GM23338 (cell line): ENCODE measurements around the gene ARAP1. TPM values are rescaled to one million over a fixed set of nuclear protein-coding genes. Genes with fewer than 3 reads are reported as not detected.

ENCODE experiments used
- ATAC-seq: fragments of 200-7000 bp; cut with Tn5 transposase; 3 replicates; pipeline ENCODE4 v1.9.1; 2020
- DNase-seq: peaks from one replicate; pipeline ENCODE4 v3.0.0-alpha.2; 2015; ENCODE audit warnings: low spot score
- H2AFZ ChIP-seq: fragments of 200-600 bp; sonication (generic); 2 replicates; pipeline ENCODE4 v1.8.0; 2016; ENCODE audit warnings: antibody characterized with exemption, mild to moderate bottlenecking, moderate library complexity
- H3F3A ChIP-seq: fragments of 200-600 bp; sonication (generic); replicated peaks from 2 replicates; pipeline ENCODE4 v1.8.0; 2017; ENCODE audit warnings: antibody characterized with exemption, mixed run types, low read depth
- H3K27ac ChIP-seq: fragments of 200-600 bp; sonication (generic); 2 replicates; pipeline ENCODE4 v1.6.1; 2016; ENCODE audit warnings: low read depth
- H3K27me3 ChIP-seq: fragments of 200-600 bp; sonication (generic); 2 replicates; pipeline ENCODE4 v1.8.0; 2016; ENCODE audit warnings: mild to moderate bottlenecking, mixed run types, moderate library complexity; ENCODE audit not compliant: insufficient read depth
- H3K36me3 ChIP-seq: fragments of 200-600 bp; sonication (generic); 2 replicates; pipeline ENCODE4 v1.8.0; 2016; ENCODE audit warnings: mild to moderate bottlenecking; ENCODE audit not compliant: insufficient read depth
- H3K4me1 ChIP-seq: fragments of 200-600 bp; sonication (generic); 2 replicates; pipeline ENCODE4 v1.8.0; 2016; ENCODE audit warnings: mild to moderate bottlenecking, moderate library complexity; ENCODE audit not compliant: insufficient read depth
- H3K4me2 ChIP-seq: fragments of 200-600 bp; sonication (generic); 2 replicates; pipeline ENCODE4 v1.7.1; 2017; ENCODE audit warnings: mixed run types
- H3K4me3 ChIP-seq: fragments of 200-600 bp; sonication (generic); 2 replicates; pipeline ENCODE4 v1.6.1; 2016; ENCODE audit warnings: mixed run types
- H3K79me2 ChIP-seq: fragments of 200-600 bp; sonication (generic); replicated peaks from 2 replicates; pipeline ENCODE4 v1.8.0; 2017; ENCODE audit warnings: mild to moderate bottlenecking; ENCODE audit not compliant: insufficient read depth
- H3K9me2 ChIP-seq: fragments of 200-600 bp; sonication (generic); 2 replicates; pipeline ENCODE4 v1.8.0; 2017; ENCODE audit not compliant: insufficient read depth
- H4K20me1 ChIP-seq: fragments of 200-600 bp; sonication (generic); replicated peaks from 2 replicates; pipeline ENCODE4 v1.8.0; 2017; ENCODE audit warnings: mild to moderate bottlenecking; ENCODE audit not compliant: insufficient read depth
- H3K27ac Mint-ChIP-seq: 2 replicates; pipeline ENCODE4 v1.8.0; 2020; ENCODE audit warnings: inconsistent platforms, mild to moderate bottlenecking, moderate library complexity, mixed read lengths
- H3K27me3 Mint-ChIP-seq: 3 replicates; pipeline ENCODE4 v1.8.0; 2022; ENCODE audit warnings: low read depth, mild to moderate bottlenecking, moderate library complexity, mixed read lengths, inconsistent platforms; ENCODE audit not compliant: insufficient read depth, poor library complexity
- H3K36me3 Mint-ChIP-seq: 3 replicates; pipeline ENCODE4 v1.8.0; 2021; ENCODE audit warnings: low read depth, mild to moderate bottlenecking, inconsistent platforms, moderate library complexity, mixed read lengths
- H3K4me1 Mint-ChIP-seq: 3 replicates; pipeline ENCODE4 v1.8.0; 2020; ENCODE audit warnings: mild to moderate bottlenecking, inconsistent platforms, mixed read lengths
- H3K4me3 Mint-ChIP-seq: 3 replicates; pipeline ENCODE4 v1.8.0; 2021; ENCODE audit warnings: moderate library complexity, mild to moderate bottlenecking, inconsistent platforms, mixed read lengths
- H3K9me3 Mint-ChIP-seq: 3 replicates; pipeline ENCODE4 v1.8.0; 2020; ENCODE audit warnings: moderate library complexity, mild to moderate bottlenecking, inconsistent platforms, mixed read lengths
- CTCF ChIP-seq, 2 experiments: fragments of 200-600 bp in 1 of 2; sonication (generic) in 1 of 2; conservative IDR thresholded peaks; 2 replicates each; pipeline versions ENCODE4 v1.5.1 to v1.6.1; 2016 to 2017; ENCODE audit warnings: antibody characterized with exemption in 2 of 2, low read depth in 2 of 2, mild to moderate bottlenecking in 2 of 2, moderate library complexity in 1 of 2
- EZH2 ChIP-seq: fragments of 200-600 bp; sonication (generic); IDR thresholded peaks from one replicate; pipeline ENCODE4 v1.8.0; 2017; ENCODE audit warnings: antibody characterized with exemption, mild to moderate bottlenecking, low read depth; ENCODE audit not compliant: unreplicated experiment
- JUNB ChIP-seq: IDR thresholded peaks from one replicate; pipeline ENCODE4 v1.6.1; 2016; ENCODE audit warnings: antibody characterized with exemption; ENCODE audit not compliant: unreplicated experiment
- REST ChIP-seq: IDR thresholded peaks from one replicate; pipeline ENCODE4 v1.6.1; 2018; ENCODE audit warnings: antibody characterized with exemption; ENCODE audit not compliant: unreplicated experiment
- STAT1 ChIP-seq: IDR thresholded peaks from one replicate; pipeline ENCODE4 v1.6.1; 2016; ENCODE audit warnings: antibody characterized with exemption; ENCODE audit not compliant: unreplicated experiment
- ZNF331 ChIP-seq: fragments of 250-450 bp; sonication (Bioruptor Pico); IDR thresholded peaks from 2 replicates; pipeline ENCODE4 v1.5.0; 2020; ENCODE audit warnings: low read depth, mild to moderate bottlenecking, moderate library complexity
- ZNF462 ChIP-seq: fragments of 250-450 bp; sonication (Bioruptor Pico); IDR thresholded peaks from 2 replicates; pipeline ENCODE4 v1.5.0; 2020; ENCODE audit warnings: mild to moderate bottlenecking, moderate library complexity
- polyA plus RNA-seq: library from polyadenylated mRNA; unstranded; fragments of >200 nt; fragmentation: Nextera tagmentation; extraction: Ambion mirVana; gene quantifications from 2 replicates; pipeline ENCODE4 v1.2.1, GENCODE V29; 2016
- total RNA-seq: library from RNA; depleted of rRNA; stranded (reverse); fragments of >200 nt; shearing (Covaris generic); gene quantifications from 2 replicates; pipeline ENCODE4 v1.2.3, GENCODE V29; 2014

ARAP1 gene
- total and polyA plus RNA-seq, 2 experiments from 2014 or later: 24.5 to 116 TPM

- no peak for TF ChIP-seq ZNF462
- TF ChIP-seq ZNF331 (CRISPR knock-in tag): no peak
- TF ChIP-seq JUNB: no peak
- TF ChIP-seq STAT1: no peak
- no peak for TF ChIP-seq REST
These were observed 86.2 kb downstream of the ARAP1 start (continued) for GRCh38 chr11:72665911-72666472.

- peaks cover 1% of the 10 kb centered on the region; the same call in 2 of the 3 replicates for H3K9me3 Mint-ChIP-seq
- H3K79me2 ChIP-seq: no peaks in the 10 kb centered on the region
- ATAC-seq (no peak), DNase-seq (no peak)
- no peaks in the 10 kb centered on the region for H3F3A ChIP-seq
- H3K4me1 Mint-ChIP-seq: peaks cover 20% of the 10 kb centered on the region
- H2AFZ ChIP-seq: no peak overlapping the region
- H3K4me2 ChIP-seq: no peak overlapping the region
- no peak overlapping the region for H3K4me3 ChIP-seq
- no peak overlapping the region for H3K27ac Mint-ChIP-seq
- H3K36me3 ChIP-seq: no peaks in the 10 kb centered on the region
- no peaks in the 10 kb centered on the region for H3K9me2 ChIP-seq
- H3K27ac ChIP-seq: no peak overlapping the region
- peaks cover 7% of the 10 kb centered on the region for H3K27me3 Mint-ChIP-seq
- H3K4me1 ChIP-seq: peaks cover 1% of the 10 kb centered on the region; the same call in 1 of the 2 replicates
- no peaks in the 10 kb centered on the region for H3K27me3 ChIP-seq
- H3K4me3 Mint-ChIP-seq: no peak overlapping the region
- H4K20me1 ChIP-seq: no peaks in the 10 kb centered on the region; the same call in 1 of the 2 replicates
- peaks cover 1% of the 10 kb centered on the region for H3K36me3 Mint-ChIP-seq
- TF ChIP-seq STAT1: no peak
- TF ChIP-seq EZH2: no peak
- TF ChIP-seq CTCF (conservative IDR thresholded peaks at IDR 0.05; ENCODE audit: low read depth in 2 of 2): no peak
- TF ChIP-seq JUNB: no peak
These were observed 90.2 kb downstream of the ARAP1 start for GRCh38 chr11:72662036-72662435.
